ENCODE results near the gene CXCL11.
"Not testable (repeated sequence)": the region's sequence is repeated elsewhere in the genome, so short reads cannot be mapped to it uniquely, and the experiment has no call there.

CXCL11 gene

DNA sequence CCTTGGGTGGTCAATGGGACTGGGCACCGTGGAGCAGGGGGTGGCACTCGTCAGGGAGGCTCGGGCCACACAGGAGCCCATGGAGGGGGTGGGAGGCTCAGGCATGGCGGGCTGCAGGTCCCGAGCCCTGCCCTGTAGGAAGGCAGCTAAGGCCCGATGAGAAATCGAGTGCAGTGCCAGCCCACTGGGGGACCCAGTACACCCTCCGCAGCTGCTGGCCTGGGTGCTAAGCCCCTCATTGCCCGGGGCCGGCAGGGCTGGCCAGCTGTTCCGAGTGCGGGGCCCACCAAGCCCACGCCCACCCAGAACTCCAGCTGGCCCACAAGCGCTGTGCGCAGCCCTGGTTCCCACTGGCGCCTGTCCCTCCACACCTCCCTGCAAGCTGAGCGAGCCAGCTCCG is 7.4 kb upstream of the CXCL11 start:
- not testable (repeated sequence) for DNase-seq (ENCODE audit: extremely low read depth in 1 of 2, low read depth in 1 of 2)

DNA sequence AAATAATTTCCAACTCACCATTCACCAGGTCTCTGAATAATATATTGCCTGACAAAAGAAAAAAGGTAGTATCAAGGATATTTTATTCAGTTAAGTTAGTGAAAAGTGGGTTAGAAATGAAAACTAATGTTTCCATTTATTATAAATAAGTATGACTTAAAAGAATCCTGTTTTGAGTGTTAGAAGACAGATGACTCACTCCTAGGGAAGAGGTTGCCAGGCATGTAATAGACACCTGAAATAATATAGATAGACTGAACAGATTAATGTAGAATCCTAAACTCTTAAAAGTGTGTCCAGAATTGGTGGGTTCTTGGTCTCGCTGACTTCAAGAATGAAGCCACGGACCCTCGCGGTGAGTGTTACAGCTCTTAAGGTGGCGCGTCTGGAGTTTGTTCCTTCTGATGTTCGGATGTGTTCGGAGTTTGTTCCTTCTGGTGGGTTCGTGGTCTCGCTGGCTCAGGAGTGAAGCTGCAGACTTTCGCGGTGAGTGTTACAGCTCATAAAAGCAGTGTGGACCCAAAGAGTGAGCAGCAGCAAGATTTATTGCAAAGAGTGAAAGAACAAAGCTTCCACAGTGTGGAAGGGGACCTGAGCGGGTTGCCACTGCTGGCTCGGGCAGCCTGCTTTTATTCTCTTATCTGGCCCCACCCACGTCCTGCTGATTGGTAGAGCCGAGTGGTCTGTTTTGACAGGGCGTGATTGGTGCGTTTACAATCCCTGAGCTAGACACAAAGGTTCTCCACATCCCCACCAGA is 6.5 kb upstream of the CXCL11 start:
- DNase-seq (ENCODE audit: extremely low read depth in 1 of 2, low read depth in 1 of 2): not testable (repeated sequence)

DNA sequence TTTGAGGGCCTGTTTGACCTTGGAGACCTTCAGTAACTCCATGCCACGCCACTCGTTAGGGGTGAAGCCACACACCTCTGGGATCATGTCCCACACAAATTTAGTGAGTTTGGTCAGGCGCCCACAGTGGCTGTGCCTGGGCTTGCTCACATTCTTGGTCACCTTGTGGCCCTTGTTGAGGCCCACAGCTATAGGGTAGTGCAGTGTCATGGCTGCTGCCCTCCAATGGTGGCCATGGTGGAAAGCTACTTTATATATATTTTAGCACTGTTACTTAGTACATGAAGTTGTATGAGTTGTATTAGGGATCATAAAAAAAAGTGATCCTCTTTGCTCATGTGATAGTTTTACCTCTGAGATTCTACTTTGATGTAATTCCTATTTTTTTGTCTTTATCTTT is 985 bp upstream of the CXCL11 start:
- DNase-seq (ENCODE audit: extremely low read depth in 1 of 2, low read depth in 1 of 2): no peak

DNA sequence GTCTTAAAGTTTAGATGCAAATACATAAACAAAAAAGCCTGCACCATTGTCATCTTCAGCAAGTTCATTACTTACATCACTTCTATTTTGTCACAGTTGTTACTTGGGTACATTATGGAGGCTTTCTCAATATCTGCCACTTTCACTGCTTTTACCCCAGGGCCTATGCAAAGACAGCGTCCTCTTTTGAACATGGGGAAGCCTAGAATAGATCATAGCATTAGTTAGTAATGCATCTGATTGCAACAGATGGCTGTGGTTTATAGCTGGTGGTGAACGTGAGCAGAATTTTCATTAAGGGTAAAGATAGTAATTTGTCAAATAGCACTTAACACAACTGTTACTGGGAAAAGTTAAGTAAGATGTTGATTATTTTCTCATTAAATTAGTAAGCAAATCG is 729 bp downstream of the CXCL11 start:
- no peak for DNase-seq (ENCODE audit: extremely low read depth in 1 of 2, low read depth in 1 of 2)

DNA sequence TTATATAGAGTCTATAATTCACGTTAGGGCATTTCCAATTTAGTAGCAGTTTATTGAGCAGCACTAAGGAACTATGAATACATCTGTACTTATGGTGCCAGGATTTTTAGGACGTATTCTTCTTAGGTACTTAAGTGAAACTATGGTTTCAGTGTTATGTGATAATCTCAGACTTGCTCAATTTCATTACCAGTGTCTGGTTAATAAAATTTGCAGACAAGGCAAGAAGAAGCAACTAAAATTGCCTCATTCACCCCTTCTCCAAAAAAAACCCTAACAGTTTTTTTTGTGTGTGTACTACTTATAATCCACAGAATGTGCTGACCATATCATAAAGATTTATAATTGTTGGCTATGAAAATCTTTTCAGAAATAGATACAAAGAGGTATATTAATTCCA is 6.6 kb downstream of the CXCL11 start:
- no peak for DNase-seq (ENCODE audit: extremely low read depth in 1 of 2, low read depth in 1 of 2)

DNA sequence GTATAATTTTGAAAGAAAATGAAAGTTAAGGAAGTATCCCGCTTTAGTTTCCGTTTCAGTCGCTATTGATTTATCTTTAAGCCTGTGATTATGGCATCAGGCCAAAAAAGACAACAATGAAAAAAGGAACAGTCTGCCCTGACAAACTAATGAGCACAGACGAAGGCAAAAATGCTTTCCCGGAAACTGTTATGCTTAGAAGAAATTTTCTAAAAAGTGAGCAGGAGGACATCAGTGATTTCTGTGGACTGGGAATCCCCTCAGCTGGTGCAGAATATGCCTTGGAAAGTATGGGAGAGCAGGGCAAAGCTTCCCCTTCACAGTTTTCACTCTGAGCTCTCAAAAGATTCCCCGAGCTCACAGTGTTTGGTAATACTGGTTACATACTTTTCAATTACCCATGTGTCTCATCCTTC is 7.5 kb downstream of the CXCL11 start:
- DNase-seq (ENCODE audit: extremely low read depth in 1 of 2, low read depth in 1 of 2): no peak

DNA sequence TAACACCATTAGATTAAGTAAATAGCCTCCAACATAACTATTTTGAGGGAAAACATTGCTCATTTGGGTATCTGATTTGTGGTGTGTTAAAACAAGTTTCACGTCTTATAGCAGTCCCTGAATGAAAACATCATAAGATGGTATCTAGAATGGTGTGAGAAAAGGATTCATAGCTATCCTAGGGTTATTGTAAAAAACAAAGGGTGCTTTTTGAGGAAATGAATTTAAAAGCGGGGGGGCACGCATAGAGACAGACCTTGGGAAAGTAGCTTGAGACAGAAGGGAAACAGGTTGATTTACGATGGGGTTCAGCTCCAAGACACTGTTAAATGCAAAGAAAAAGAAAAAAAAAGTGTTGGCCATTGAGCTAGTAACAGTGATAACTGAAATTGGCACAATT is 11.8 kb downstream of the CXCL11 start:
- DNase-seq (ENCODE audit: extremely low read depth in 1 of 2, low read depth in 1 of 2): no peak

DNA sequence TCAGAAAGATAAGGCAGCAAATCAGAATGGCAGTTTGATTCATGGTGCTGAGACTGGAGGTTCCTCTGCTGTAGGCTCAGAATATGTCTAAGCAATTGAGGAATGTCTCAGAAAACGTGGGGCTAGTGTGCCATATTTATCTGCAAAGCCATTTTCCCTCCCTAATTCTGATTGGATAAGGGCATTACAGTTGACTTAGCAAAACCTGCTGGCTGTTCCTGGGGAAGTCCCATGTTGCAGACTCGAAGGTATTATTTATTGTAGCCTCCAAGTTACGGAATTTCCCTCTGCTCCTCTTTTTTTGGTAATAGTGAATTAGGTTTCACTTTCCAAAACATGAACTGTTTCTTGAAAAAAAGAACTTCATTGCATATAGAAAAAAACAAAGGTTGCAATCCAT is 12.5 kb downstream of the CXCL11 start, which contains the start of gene CXCL10:
Gene CXCL10 (minus strand): TSS at position 109 of the 400 bp plus-strand sequence. CDS start 66 bp downstream, at position 43.
- no peak for DNase-seq (ENCODE audit: extremely low read depth in 1 of 2, low read depth in 1 of 2)

DNA sequence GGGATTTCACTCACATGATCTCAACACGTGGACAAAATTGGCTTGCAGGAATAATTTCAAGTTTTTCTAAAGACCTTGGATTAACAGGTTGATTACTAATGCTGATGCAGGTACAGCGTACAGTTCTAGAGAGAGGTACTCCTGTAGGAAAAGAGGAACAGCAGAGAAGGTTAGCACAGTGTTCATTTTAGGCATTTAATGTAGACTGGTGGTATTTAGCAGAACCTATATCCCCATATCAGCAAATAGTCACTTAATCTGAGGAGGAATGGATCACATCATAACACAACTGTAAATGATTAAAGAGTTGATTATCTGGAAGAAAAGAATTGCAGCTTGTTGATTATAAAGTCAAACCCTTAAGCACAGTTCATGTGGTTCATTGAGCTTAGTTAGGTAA is 13.2 kb downstream of the CXCL11 start:
- DNase-seq (ENCODE audit: extremely low read depth in 1 of 2, low read depth in 1 of 2): no peak

DNA sequence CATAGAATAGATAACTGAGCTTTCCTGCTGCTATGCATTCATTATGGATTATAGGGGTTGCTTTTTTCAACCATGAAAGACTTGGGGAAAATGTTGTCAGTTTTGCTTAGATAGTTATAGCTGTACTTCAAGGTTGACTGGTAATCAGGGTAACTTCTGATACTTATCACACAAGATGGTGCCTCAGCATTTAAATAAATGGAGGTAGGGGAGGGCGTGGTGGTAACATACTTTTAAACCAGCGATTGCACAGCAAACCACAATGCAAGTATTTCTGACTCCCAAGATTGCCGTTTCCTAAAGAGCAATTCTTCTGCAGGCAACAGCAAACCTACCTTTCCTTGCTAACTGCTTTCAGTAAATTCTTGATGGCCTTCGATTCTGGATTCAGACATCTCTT is 13.8 kb downstream of the CXCL11 start:
- DNase-seq (ENCODE audit: extremely low read depth in 1 of 2, low read depth in 1 of 2): no peak

DNA sequence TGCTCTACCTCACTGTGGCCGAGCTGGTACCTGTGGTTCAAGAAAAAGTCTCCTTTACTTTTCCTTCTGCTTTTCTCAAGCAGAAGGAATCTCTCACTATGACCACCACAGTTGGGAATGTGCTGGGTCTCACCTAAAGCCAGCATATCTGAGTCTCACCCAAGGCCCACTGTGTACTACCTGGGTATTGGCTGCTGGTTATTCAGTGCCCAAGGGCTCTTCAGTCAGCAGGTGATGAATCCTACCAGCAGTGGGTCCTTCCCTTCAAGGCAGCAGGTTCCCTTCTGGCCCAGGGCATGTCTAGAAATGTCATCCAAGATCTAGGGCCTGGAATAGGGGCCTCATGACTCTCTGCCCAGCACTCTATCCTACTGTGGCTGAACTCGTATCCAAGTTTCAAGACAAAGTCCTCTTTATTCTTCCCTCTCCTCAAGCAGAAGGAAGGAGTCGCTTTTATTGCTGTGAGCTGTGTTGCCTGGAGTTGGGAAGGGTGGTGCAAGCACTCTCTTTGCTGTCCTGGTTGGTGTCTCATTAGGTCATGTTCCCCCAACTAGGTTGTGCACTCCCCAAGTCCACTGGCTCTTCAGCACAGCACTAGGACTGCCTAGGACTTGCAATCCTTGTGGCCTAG is 18.7 kb downstream of the CXCL11 start:
- no peak for DNase-seq (ENCODE audit: extremely low read depth in 1 of 2, low read depth in 1 of 2)

DNA sequence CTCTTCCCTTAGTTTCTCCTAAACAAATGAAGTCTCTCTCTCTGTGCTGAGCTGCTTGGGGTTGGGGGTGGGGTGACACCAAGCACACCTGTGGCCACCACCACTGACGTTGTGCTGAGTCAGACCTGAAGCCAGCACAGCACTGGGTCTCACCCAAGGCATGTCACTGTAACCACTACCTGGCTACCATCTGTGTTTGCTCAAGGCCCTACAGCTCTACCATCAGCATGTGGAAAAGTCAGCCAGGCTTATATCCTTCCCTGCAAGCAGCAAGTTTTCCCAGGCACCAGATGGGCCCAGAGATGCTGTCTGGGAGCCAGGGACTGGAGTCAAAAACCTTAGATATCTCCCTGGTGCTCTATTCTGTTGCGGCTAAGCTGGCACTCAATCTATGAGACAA is 19.5 kb downstream of the CXCL11 start:
- DNase-seq (ENCODE audit: extremely low read depth in 1 of 2, low read depth in 1 of 2): no peak

DNA sequence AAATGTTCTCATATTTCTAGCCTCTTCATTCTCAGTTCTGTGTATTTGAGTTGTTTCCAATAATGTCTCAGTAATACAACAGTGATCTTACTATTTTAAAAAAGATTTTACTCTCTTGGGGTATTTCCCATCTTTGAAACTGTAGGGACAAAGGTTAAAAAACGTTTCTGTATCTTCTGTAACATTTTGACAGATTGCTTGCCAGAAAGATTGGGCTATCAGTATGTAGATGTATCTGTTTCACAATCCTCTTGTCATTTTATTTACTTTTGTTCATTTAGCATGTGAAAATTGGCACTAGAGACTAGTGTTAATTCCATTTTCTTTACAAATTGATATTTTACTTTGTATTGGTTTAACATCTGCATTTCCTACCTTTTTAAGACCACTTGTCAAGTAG is 22.3 kb downstream of the CXCL11 start:
- no peak for DNase-seq (ENCODE audit: extremely low read depth in 1 of 2, low read depth in 1 of 2)

DNA sequence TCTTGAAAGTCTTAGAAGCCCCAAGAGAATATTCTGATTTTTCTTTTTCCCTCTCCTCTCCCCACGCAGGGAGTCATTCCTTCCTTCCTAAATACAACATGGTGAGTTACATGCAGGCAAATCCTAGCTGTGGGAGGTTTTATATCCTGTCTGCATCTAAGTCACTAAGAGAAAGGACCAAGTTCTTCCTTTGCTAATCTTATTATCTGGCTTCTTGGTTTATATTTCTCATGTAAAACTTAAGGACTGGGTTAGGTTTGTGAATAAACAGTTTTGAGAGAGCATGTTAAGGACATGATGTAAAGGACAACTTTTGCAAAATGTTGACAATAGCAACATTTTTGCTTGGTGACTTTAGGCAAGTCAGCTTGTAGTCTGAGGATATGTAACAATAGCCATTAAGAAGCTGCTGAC is 23.5 kb downstream of the CXCL11 start:
- no peak for DNase-seq (ENCODE audit: extremely low read depth in 1 of 2, low read depth in 1 of 2)

DNA sequence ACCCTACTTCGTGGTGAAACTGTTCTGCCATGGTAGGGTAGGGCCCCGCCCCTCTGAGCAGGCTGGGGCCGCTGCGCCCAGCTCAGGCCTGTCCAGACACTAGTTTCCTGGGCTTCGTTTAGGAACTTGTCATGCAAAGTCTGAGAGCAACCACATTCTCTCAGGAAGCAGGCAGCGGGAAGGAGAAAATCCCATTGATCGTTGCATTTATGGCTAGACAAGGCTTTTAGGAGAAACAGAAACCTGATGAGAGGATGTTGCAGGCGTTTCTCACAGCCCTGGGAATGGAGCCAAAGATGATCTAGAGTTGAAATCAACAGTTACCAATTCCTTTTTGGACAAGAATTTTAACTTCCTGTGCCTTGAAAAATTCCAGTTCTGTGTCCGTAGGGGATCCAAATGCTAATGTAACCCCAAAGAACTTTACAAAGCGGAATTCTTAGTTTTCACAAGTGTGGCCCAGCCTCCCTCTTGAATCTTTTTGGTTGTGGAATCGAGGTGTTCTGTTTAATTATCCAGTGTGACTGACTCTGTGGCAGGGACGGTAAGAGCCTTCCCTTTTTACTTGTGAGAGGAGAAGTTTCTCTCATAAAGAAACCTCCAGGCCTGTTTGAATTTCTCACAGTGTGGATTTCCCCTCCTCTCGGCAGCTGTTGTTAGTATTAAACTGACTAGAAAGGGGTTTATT is 24.0 kb downstream of the CXCL11 start:
- no peak for DNase-seq (ENCODE audit: extremely low read depth in 1 of 2, low read depth in 1 of 2)

DNA sequence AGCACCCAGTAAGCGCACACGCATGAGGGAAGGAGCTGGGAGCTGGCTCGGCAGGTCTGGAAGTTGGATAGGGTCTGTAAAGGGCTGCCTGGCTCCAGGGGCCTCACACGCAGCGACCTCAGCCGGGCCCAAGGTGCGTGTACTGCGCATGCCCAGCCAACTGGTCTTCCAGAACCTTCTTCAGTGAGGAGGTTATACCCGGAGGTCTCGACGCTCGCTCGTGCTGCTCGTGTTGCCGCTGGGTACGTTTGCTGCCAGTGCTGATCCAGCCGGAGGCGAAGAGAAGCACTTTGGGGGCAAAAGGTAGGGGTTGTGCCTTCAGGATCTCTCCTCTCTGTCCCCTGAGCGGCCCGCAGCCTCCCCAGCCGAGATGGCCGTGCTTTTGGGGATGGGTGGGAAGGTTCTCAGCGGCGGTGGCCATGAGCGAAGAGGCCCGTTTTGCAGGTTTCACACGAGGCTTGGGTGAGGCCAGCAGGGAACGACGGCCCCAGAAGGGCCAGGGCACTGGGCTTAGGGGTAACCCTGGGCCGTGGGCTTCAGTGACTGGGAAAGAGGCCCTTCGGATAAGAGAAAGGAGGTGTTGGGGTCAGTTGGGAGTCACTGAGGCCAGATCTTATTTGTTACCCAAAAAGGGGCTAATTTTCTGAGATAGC is 24.7 kb downstream of the CXCL11 start:
- DNase-seq (ENCODE audit: extremely low read depth in 1 of 2, low read depth in 1 of 2): no peak

DNA sequence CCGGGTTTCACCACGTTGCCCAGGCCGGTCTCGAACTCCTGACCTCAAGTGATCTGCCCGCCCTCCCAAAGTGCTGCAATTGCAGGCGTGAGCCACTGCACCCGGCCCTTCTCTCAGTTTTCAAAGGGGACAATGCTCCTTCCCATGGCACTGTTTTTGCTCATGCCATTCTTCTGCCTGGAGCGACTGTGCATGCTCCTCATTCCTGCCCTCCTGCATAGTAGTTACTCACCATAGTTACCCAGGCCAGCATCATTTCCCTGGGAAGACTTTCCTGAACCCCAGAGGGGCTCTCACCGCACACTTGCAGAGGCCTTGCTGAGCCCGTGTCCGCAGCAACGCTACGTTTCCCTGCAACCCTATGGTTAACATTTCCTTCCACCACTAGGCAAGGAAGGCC is 25.3 kb downstream of the CXCL11 start:
- no peak for DNase-seq (ENCODE audit: extremely low read depth in 1 of 2, low read depth in 1 of 2)

DNA sequence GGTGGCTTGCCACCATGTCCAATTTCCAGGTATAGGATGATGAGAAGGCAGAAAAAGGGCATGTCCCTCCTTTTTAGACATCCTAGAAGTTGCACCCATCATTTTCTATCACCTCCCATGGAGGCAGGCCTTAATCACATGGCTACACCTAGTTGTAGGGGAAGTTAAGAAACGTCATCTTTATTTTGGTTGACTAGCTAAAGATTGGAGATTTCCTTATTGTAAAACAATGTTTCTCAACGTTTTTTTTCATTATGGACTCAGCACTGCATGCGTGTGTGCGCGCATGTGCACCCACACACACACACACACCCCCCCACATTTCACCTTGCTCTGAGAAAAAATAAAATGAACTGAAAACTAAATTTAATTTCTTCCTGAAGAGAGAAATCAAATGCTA is 26.6 kb downstream of the CXCL11 start:
- DNase-seq (ENCODE audit: extremely low read depth in 1 of 2, low read depth in 1 of 2): no peak

DNA sequence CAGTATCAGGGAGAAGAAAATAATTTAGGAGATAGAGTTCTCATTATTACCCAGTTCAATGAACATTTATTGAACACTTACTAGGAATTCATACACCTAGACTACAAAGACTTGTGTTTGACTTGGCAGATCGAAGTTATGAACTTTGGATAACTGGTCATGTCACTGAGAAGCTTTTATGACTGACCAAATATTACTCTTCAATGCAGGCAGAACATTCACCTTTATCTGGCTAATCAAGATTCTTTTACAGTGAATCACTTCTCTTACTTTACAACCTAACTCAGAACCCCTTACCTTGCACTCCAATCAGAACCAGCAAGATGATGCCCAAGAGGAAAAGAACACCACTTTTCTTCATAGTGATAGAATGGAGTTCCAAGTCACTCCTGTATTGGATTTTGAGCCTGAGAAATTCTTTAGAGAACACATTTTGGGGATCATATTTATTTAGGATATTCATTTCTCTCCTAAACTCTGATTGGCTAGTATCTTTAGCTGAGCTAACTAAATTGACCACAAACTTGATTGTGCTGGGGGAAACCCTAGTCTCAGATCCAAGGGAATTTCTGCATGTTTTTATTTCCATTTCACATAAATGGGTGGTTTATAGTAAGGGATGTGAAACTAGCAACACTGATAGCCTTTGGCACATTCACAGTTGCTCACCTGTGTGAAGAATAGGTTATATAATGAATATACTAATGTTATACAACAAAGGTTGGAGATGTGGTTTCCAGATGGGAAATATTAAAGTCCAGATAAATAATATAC is 28.6 kb downstream of the CXCL11 start, which contains the start of gene CXCL9:
Gene CXCL9 (minus strand): TSS at position 421 of the 774 bp plus-strand sequence. CDS start 60 bp downstream, at position 361.
- no peak for DNase-seq (ENCODE audit: extremely low read depth in 1 of 2, low read depth in 1 of 2)

DNA sequence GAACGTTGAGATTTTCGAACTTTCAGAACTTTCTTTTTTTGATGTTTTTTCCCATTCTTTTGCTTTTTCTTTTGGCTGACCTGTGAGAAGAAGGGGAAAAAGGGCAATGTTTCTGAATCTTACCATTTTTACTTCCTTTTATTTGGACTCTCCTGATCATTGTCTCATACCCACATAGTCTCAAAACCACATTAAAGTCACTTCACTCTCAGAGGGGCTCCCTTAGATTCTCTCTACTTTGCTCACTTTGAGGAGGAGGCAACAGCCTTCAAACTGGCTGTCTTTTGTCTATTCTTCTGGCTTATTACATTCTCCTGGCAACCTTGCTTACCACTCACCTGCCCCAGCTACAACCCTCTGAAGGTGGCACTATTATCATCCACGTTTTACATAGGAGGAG is 32.2 kb downstream of the CXCL11 start:
- DNase-seq (ENCODE audit: extremely low read depth in 1 of 2, low read depth in 1 of 2): no peak

DNA sequence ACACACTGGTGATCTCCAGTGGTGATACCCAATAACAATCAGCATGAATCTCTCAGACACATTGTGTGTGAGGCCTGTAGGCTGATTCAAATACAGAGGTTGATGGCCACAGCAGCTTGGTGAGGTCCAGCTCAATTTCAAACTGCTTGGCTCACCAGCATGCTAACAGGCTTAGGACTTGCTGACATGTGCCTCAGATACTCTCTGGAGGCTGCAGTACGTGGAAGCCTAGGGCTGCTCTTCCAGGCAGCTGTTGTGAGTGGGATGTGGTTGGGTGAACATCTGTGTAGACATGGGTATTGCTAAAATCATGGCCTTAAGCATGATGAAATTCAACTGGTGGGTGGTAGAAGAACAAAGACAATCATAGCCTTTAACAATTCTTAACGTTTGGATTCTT is 32.8 kb downstream of the CXCL11 start:
- no peak for DNase-seq (ENCODE audit: extremely low read depth in 1 of 2, low read depth in 1 of 2)

Measured in activated CD8-positive, alpha-beta memory T cell treated with anti-CD3 and anti-CD28 coated beads for 1 hour (primary cell).